GM12878 (cell line): ENCODE measurements around the gene BHLHE41. TPM values are rescaled to one million over a fixed set of nuclear protein-coding genes. Genes with fewer than 3 reads are reported as not detected.

ENCODE experiments used
- ATAC-seq: fragments of 200-7000 bp; cut with Tn5 transposase; 3 replicates; pipeline ENCODE4 v1.9.1; 2020; ENCODE audit warnings: mild to moderate bottlenecking, moderate library complexity
- BruUV-seq: library from RNA; stranded (reverse); fragments of 400-500 nt; replicated peaks from 2 replicates; lab custom pipeline; 2021; lab: Mats Ljungman, UMichigan
- CTCF ChIA-PET: fragments of 300-600 bp; sonication (Branson Sonifier 250); formaldehyde crosslinking; extraction: SDS; loops from one replicate; lab custom pipeline; 2021; ENCODE audit warnings: inconsistent platforms; lab: Yijun Ruan, JAX
- POLR2A ChIA-PET: fragments of 350-600 bp; formaldehyde crosslinking; extraction: SDS; loops from one replicate; lab custom pipeline; 2021; ENCODE audit warnings: inconsistent platforms; lab: Charles Lee
- RAD21 ChIA-PET: fragments of 300-600 bp; sonication (Branson Sonifier 250); formaldehyde crosslinking; loops from one replicate; lab custom pipeline; 2023; ENCODE audit warnings: antibody characterized with exemption; ENCODE audit not compliant: unreplicated experiment; lab: Charles Lee
- SMC1A ChIA-PET: fragments of 300-600 bp; sonication (Branson Sonifier 250); formaldehyde crosslinking; loops from one replicate; lab custom pipeline; 2023; ENCODE audit not compliant: unreplicated experiment, uncharacterized antibody; lab: Charles Lee
- DNase-seq: peaks from one replicate; pipeline ENCODE4 v3.0.0-alpha.2; 2011; ENCODE audit warnings: low read depth, low spot score
- FAIRE-seq: peaks from 3 replicates; lab custom pipeline; 2011; peaks lifted over from hg19 to GRCh38; lab: Jason Lieb, UNC
- H2AFZ ChIP-seq: 2 replicates; pipeline ENCODE4 v1.6.0; 2011; ENCODE audit warnings: low read depth, low read length, control low read depth; ENCODE audit not compliant: control insufficient read depth
- H3K27ac ChIP-seq: 2 replicates; pipeline ENCODE4 v1.5.1; 2011; ENCODE audit warnings: control low read depth; ENCODE audit not compliant: control insufficient read depth, insufficient read depth
- H3K27me3 ChIP-seq, 2 experiments: replicated peaks in 1 of 2; 2 replicates each; pipeline versions ENCODE4 v1.6.0 to v1.6.1; 2011; ENCODE audit warnings: low read length in 1 of 2; ENCODE audit not compliant: control insufficient read depth in 2 of 2, insufficient read depth in 2 of 2
- H3K36me3 ChIP-seq, 2 experiments: 2 replicates each; pipeline ENCODE4 v1.5.1; 2011; ENCODE audit warnings: low read length in 1 of 2; ENCODE audit not compliant: control insufficient read depth in 2 of 2, insufficient read depth in 2 of 2
- H3K4me1 ChIP-seq: 2 replicates; pipeline ENCODE4 v1.6.1; 2011; ENCODE audit warnings: mild to moderate bottlenecking, low read length, moderate library complexity, mixed read lengths; ENCODE audit not compliant: control insufficient read depth, insufficient read depth
- H3K4me2 ChIP-seq: 2 replicates; pipeline ENCODE4 v1.6.0; 2011; ENCODE audit warnings: control low read depth; ENCODE audit not compliant: control insufficient read depth, insufficient read depth
- H3K4me3 ChIP-seq: fragments of 200-600 bp; sonication (generic); 2 replicates; pipeline ENCODE4 v1.5.1; 2016
- H3K79me2 ChIP-seq: 2 replicates; pipeline ENCODE4 v1.6.0; 2011; ENCODE audit warnings: low read length; ENCODE audit not compliant: control insufficient read depth, insufficient read depth
- H3K9ac ChIP-seq: 2 replicates; pipeline ENCODE4 v1.8.0; 2011; ENCODE audit warnings: low read length, control low read depth, mixed read lengths; ENCODE audit not compliant: control insufficient read depth, insufficient read depth
- H3K9me3 ChIP-seq: replicated peaks from 3 replicates; pipeline ENCODE4 v1.5.1; 2011; ENCODE audit warnings: mild to moderate bottlenecking, low read length; ENCODE audit not compliant: control insufficient read depth, insufficient read depth
- H4K20me1 ChIP-seq: 2 replicates; pipeline ENCODE4 v1.6.0; 2011; ENCODE audit not compliant: control insufficient read depth, insufficient read depth
- CREM ChIP-seq: IDR thresholded peaks from 2 replicates; pipeline ENCODE4 v1.6.1; 2014; ENCODE audit warnings: antibody characterized with exemption, low read depth
- EGR1 ChIP-seq, 2 experiments: IDR thresholded peaks; 1 replicate in 1 of 2; 2 replicates in 1 of 2; pipeline ENCODE4 v1.6.1; 2011 to 2012; ENCODE audit warnings: low read depth in 2 of 2, low read length in 2 of 2, borderline replicate concordance in 1 of 2, mild to moderate bottlenecking in 1 of 2, moderate library complexity in 1 of 2
- HCFC1 ChIP-seq: fragments of 150-350 bp; IDR thresholded peaks from 2 replicates; pipeline ENCODE4 v1.6.1; 2014; ENCODE audit warnings: low read length
- IKZF2 ChIP-seq, 2 experiments: fragments of 450-650 bp; IDR thresholded peaks; 2 replicates each; pipeline ENCODE4 v1.6.1; 2017; ENCODE audit warnings: mild to moderate bottlenecking in 2 of 2, moderate library complexity in 2 of 2
- JUNB ChIP-seq: IDR thresholded peaks from 2 replicates; pipeline ENCODE4 v1.6.1; 2016; ENCODE audit warnings: antibody characterized with exemption, mild to moderate bottlenecking
- MTA3 ChIP-seq: IDR thresholded peaks from 2 replicates; pipeline ENCODE4 v1.6.1; 2012; ENCODE audit warnings: low read length, inconsistent platforms, borderline replicate concordance
- MYB ChIP-seq: fragments of 150-350 bp; IDR thresholded peaks from 2 replicates; pipeline ENCODE4 v1.6.1; 2014; ENCODE audit warnings: mild to moderate bottlenecking, low read depth, low read length, borderline replicate concordance
- NFIC ChIP-seq: IDR thresholded peaks from 2 replicates; pipeline ENCODE4 v1.6.1; 2012; ENCODE audit warnings: low read depth, mild to moderate bottlenecking, inconsistent platforms, low read length, moderate library complexity
- NRF1 ChIP-seq: conservative IDR thresholded peaks from 2 replicates; pipeline ENCODE4 v1.6.1; 2011; ENCODE audit warnings: mild to moderate bottlenecking, low read depth, low read length, improper control_type of control experiment
- PML ChIP-seq: IDR thresholded peaks from 2 replicates; pipeline ENCODE4 v1.6.1; 2012; ENCODE audit warnings: low read length, inconsistent platforms
- RELA ChIP-seq: fragments of 450-650 bp; IDR thresholded peaks from 2 replicates; pipeline ENCODE4 v1.8.0; 2014; ENCODE audit warnings: borderline replicate concordance; ENCODE audit not compliant: partially characterized antibody
- SMARCA5 ChIP-seq: fragments of 450-650 bp; IDR thresholded peaks from 2 replicates; pipeline ENCODE4 v1.6.1; 2017; ENCODE audit warnings: mild to moderate bottlenecking
- TCF3 ChIP-seq: IDR thresholded peaks from 2 replicates; pipeline ENCODE4 v1.6.1; 2012; ENCODE audit warnings: low read depth, mild to moderate bottlenecking, low read length, borderline replicate concordance; ENCODE audit not compliant: insufficient read depth
- ZNF207 ChIP-seq: fragments of 450-650 bp; IDR thresholded peaks from 2 replicates; pipeline ENCODE4 v1.6.1; 2014; ENCODE audit warnings: antibody characterized with exemption, mild to moderate bottlenecking, borderline replicate concordance
- ZNF217 ChIP-seq: fragments of 450-650 bp; IDR thresholded peaks from 2 replicates; pipeline ENCODE4 v1.6.1; 2017; ENCODE audit warnings: antibody characterized with exemption, mild to moderate bottlenecking
- WGBS: methylation state at CpG from one replicate; pipeline ENCODE4 v1.1.6; 2016; ENCODE audit warnings: low lambda C conversion rate; ENCODE audit not compliant: insufficient replicate concordance, insufficient coverage; ENCODE audit errors: missing lambda C conversion rate; 5-methylcytosine and 5-hydroxymethylcytosine counted together
- in situ Hi-C: fragments of 300-500 bp; cut with MboI; formaldehyde crosslinking; loops from 9 replicates; pipeline ENCODE4 v1.14.3; 2018; ENCODE audit warnings: mixed read lengths
- intact Hi-C: fragments of 100-400 bp; cut with micrococcal nuclease; formaldehyde crosslinking; loops from one replicate; pipeline ENCODE4 v1.14.2; 2022; ENCODE audit not compliant: unreplicated experiment
- polyA plus RNA-seq, 11 experiments: library from polyadenylated mRNA; depleted of rRNA in 4 of 11; unstranded in 6 of 11; stranded (reverse) in 5 of 11; fragments of >200 nt; fragmentation: Nextera tagmentation in 4 of 11; fragmentation: Illumina TruSeq in 1 of 11; extraction: Ambion mirVana in 4 of 11; extraction: Trizol in 1 of 11; gene quantifications; 1 replicate in 1 of 11; 2 replicates in 10 of 11; pipeline versions ENCODE4 v1.2.1 to v1.2.3, GENCODE V29; 2011 to 2016; ENCODE audit warnings: inconsistent platforms in 2 of 11, missing spikeins in 2 of 11, low read depth in 1 of 11
- total RNA-seq, 4 experiments: library from RNA; depleted of rRNA in 3 of 4; stranded (reverse); fragments of >200 nt in 3 of 4; fragmentation: Illumina TruSeq in 1 of 4; extraction: Trizol in 1 of 4; gene quantifications; 2 replicates each; pipeline versions ENCODE4 v1.2.1 to v1.2.3, GENCODE V29; 2013 to 2021
- TF ChIP-seq, protein P1 (sequence below): fragments of 450-650 bp; IDR thresholded peaks from 2 replicates; pipeline ENCODE4 v1.6.1; 2016; ENCODE audit warnings: mild to moderate bottlenecking
- TF ChIP-seq, protein P2 (sequence below): fragments of 450-650 bp; IDR thresholded peaks from 2 replicates; pipeline ENCODE4 v1.6.1; 2014; ENCODE audit warnings: mild to moderate bottlenecking
- TF ChIP-seq, protein P3 (sequence below): IDR thresholded peaks from 2 replicates; pipeline ENCODE4 v1.6.1; 2011; ENCODE audit warnings: low read depth, low read length, improper control_type of control experiment, borderline replicate concordance

Gene BHLHE41
- total and polyA plus RNA-seq, 10 of the 15 experiments (the other 5 are each of a cell fraction or from before 2014, with no cell fraction given), result 0.02 to 1.5 (median 0.07) TPM; not detected in 3

GRCh38 chr12:26135010-26135420 lies 10.2 kb upstream of the BHLHE41 start:
- Histone ChIP-seq H3K9ac (no peak overlapping the region), H3K9me3 (no peaks in the 10 kb centered on the region; the same call in 1 of the 3 replicates), H2AFZ (no peak overlapping the region), H3K4me3 (no peak overlapping the region), H3K36me3 (no peaks in the 10 kb centered on the region), H3K4me2 (no peak overlapping the region), H3K4me1 (no peaks in the 10 kb centered on the region), H4K20me1 (no peaks in the 10 kb centered on the region), H3K79me2 (no peaks in the 10 kb centered on the region), H3K27me3 (peaks cover 2 to 7% of the 10 kb centered on the region in 2 experiments; a peak in 3 of 4 replicates), H3K27ac (no peak overlapping the region)
- ATAC-seq, result no peak
- no TSS peak for BruUV-seq
- no peak for FAIRE-seq
- DNase-seq, result no peak
- CTCF ChIA-PET, result interaction anchor here (1.2 to 5.6 kb wide), 4 partner anchors 10 to 21 kb away, joined by 3 to 27 read pairs (median 12); no protein-coding TSS in a partner anchor
- POLR2A ChIA-PET, result interaction anchor here (0.7 kb wide), 1 partner anchor 10 kb away, joined by 3 read pairs; the partner anchor contains the start of gene BHLHE41
- TF ChIP-seq MTA3 (no peak), ZNF207 (no peak), IKZF2 (IDR thresholded peaks at IDR 0.05) (no peak), JUNB (no peak), MYB (no peak), RELA (no peak), TCF3 (no peak), PML (no peak), SMARCA5 (no peak), NFIC (no peak), HCFC1 (no peak), CREM (no peak), NRF1 (no peak), ZNF217 (no peak), EGR1 (IDR thresholded peaks at IDR 0.05; ENCODE audit: borderline replicate concordance in 1 of 2, low read depth in 2 of 2, low read length in 2 of 2) (no peak)
- TF ChIP-seq, protein P1, sequence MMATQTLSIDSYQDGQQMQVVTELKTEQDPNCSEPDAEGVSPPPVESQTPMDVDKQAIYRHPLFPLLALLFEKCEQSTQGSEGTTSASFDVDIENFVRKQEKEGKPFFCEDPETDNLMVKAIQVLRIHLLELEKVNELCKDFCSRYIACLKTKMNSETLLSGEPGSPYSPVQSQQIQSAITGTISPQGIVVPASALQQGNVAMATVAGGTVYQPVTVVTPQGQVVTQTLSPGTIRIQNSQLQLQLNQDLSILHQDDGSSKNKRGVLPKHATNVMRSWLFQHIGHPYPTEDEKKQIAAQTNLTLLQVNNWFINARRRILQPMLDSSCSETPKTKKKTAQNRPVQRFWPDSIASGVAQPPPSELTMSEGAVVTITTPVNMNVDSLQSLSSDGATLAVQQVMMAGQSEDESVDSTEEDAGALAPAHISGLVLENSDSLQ, result no peak
- TF ChIP-seq, protein P2, sequence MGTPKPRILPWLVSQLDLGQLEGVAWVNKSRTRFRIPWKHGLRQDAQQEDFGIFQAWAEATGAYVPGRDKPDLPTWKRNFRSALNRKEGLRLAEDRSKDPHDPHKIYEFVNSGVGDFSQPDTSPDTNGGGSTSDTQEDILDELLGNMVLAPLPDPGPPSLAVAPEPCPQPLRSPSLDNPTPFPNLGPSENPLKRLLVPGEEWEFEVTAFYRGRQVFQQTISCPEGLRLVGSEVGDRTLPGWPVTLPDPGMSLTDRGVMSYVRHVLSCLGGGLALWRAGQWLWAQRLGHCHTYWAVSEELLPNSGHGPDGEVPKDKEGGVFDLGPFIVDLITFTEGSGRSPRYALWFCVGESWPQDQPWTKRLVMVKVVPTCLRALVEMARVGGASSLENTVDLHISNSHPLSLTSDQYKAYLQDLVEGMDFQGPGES, result no peak
- TF ChIP-seq, protein P3, sequence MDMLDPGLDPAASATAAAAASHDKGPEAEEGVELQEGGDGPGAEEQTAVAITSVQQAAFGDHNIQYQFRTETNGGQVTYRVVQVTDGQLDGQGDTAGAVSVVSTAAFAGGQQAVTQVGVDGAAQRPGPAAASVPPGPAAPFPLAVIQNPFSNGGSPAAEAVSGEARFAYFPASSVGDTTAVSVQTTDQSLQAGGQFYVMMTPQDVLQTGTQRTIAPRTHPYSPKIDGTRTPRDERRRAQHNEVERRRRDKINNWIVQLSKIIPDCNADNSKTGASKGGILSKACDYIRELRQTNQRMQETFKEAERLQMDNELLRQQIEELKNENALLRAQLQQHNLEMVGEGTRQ, result no peak
- RAD21 ChIA-PET, result interaction anchor here (1.3 to 1.5 kb wide), 2 partner anchors 11 to 19 kb away, joined by 3 read pairs; no protein-coding TSS in a partner anchor
- SMC1A ChIA-PET, result interaction anchor here (0.7 to 3.8 kb wide), 8 partner anchors 11 to 233 kb away, joined by 3 to 14 read pairs (median 4); no protein-coding TSS in a partner anchor
- intact Hi-C loops (no loop called here), in situ Hi-C loops (no loop called here)
- WGBS, result 36% methylated on average over 5 of the region's 5 CpGs
